Astrocyte (in vitro differentiated cells and primary cell): Measurements from ENCODE around the gene ITPK1.

Experiments
- EZH2 ChIP-seq: IDR thresholded peaks from 2 replicates; pipeline ENCODE4 v1.6.1; 2012; ENCODE audit warnings: mild to moderate bottlenecking, low read length, inconsistent platforms; ENCODE audit not compliant: insufficient read depth
- TF ChIP-seq, protein P1 (sequence below): IDR thresholded peaks from 2 replicates; pipeline ENCODE4 v1.5.1; 2011; ENCODE audit warnings: low read depth, mild to moderate bottlenecking, inconsistent platforms, low read length, moderate library complexity; ENCODE audit not compliant: insufficient read depth

DNA sequence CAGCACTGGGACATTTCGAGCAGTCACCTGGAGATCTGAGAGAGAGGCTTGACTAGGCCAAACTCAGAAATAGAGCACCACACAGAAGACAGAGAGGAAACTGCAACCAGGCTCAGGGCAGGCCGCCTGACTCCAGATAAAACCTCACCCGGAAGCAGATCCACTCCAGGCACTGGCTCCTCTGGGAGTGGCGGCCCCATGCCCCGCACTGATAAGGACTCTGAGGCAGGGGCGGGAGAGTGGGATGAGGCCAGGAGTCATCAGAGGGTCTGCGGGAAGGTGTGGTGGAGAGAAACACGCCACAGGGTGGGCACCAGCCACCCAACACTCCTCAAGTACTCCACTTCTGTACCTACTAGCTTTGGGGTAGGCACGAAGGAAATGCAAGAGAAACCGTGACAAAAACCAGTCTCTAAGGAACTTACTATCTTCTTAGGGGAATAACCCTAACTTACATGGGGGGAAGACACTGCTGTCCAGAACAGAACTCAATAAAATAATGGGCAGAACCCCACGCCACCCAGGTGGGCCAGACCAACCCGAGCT lies 121.5 kb downstream of the ITPK1 start:
- TF ChIP-seq, protein P1, sequence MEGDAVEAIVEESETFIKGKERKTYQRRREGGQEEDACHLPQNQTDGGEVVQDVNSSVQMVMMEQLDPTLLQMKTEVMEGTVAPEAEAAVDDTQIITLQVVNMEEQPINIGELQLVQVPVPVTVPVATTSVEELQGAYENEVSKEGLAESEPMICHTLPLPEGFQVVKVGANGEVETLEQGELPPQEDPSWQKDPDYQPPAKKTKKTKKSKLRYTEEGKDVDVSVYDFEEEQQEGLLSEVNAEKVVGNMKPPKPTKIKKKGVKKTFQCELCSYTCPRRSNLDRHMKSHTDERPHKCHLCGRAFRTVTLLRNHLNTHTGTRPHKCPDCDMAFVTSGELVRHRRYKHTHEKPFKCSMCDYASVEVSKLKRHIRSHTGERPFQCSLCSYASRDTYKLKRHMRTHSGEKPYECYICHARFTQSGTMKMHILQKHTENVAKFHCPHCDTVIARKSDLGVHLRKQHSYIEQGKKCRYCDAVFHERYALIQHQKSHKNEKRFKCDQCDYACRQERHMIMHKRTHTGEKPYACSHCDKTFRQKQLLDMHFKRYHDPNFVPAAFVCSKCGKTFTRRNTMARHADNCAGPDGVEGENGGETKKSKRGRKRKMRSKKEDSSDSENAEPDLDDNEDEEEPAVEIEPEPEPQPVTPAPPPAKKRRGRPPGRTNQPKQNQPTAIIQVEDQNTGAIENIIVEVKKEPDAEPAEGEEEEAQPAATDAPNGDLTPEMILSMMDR = no peak
- no peak for TF ChIP-seq EZH2
